ENCODE data around the gene PTPRCAP.
A peak's percentile ranks its signal among the peaks of the same experiment; 100 is the strongest.
"Not testable (repeated sequence)": the region's sequence is repeated elsewhere in the genome, so short reads cannot be mapped to it uniquely, and the experiment has no call there.

Gene PTPRCAP

GRCh38 chr11:67437082-67437808, at the start of gene PTPRCAP:
Gene PTPRCAP (minus strand): TSS chr11:67437682. CDS start chr11:67437619, 63 bp downstream.
- TF ChIP-seq, protein P1, sequence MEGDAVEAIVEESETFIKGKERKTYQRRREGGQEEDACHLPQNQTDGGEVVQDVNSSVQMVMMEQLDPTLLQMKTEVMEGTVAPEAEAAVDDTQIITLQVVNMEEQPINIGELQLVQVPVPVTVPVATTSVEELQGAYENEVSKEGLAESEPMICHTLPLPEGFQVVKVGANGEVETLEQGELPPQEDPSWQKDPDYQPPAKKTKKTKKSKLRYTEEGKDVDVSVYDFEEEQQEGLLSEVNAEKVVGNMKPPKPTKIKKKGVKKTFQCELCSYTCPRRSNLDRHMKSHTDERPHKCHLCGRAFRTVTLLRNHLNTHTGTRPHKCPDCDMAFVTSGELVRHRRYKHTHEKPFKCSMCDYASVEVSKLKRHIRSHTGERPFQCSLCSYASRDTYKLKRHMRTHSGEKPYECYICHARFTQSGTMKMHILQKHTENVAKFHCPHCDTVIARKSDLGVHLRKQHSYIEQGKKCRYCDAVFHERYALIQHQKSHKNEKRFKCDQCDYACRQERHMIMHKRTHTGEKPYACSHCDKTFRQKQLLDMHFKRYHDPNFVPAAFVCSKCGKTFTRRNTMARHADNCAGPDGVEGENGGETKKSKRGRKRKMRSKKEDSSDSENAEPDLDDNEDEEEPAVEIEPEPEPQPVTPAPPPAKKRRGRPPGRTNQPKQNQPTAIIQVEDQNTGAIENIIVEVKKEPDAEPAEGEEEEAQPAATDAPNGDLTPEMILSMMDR (IDR thresholded peaks at IDR 0.05; ENCODE audit: borderline replicate concordance, insufficient read depth, low read depth, low read length): no peak
- peak within 1 kb of the TSS; percentile 95 for H3K4me3 ChIP-seq (ENCODE audit: low read depth, low read length)

DNA sequence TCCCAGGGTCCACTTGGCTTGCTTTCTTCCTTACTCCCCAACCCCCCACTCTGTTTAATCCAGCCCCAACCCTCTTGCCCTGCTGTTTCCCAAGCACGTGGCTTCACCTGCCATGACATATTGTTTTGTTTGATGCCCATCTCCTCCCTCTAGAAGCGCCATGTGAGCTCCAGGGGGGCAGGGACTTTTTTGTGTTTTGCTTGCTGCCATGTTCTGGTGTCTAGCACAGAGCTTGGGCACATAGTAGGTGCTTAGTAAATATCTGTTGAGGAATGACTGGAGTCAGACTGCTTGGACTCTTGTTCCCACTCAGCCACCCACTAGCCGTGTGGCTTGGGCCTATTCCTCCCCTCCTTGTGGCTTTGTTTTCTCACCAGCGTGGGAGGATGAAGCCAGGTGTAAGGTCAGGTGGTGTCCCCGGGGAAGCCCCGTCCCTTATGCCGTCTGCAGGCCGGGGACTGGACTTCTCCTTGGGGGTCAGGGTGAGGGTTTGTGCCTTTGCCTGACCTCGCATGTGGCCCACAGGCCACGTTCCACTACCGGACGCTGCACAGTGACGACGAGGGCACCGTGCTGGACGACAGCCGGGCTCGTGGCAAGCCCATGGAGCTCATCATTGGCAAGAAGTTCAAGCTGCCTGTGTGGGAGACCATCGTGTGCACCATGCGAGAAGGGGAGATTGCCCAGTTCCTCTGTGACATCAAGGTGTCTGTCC, 49.2 kb upstream of the PTPRCAP start:
- peak overlapping the region; percentile 19 for H3K4me3 ChIP-seq (ENCODE audit: low read depth, low read length)
- TF ChIP-seq, protein P1 (IDR thresholded peaks at IDR 0.05; ENCODE audit: borderline replicate concordance, insufficient read depth, low read depth, low read length): no peak

GRCh38 chr11:67485873-67486361, 48.4 kb upstream of the PTPRCAP start:
- H3K4me3 ChIP-seq (ENCODE audit: low read depth, low read length): not testable (repeated sequence)

GRCh38 chr11:67484847-67485311, 47.4 kb upstream of the PTPRCAP start:
- H3K4me3 ChIP-seq (ENCODE audit: low read depth, low read length): peak overlapping the region; percentile 81
- TF ChIP-seq, protein P1 (IDR thresholded peaks at IDR 0.05; ENCODE audit: borderline replicate concordance, insufficient read depth, low read depth, low read length): no peak

DNA sequence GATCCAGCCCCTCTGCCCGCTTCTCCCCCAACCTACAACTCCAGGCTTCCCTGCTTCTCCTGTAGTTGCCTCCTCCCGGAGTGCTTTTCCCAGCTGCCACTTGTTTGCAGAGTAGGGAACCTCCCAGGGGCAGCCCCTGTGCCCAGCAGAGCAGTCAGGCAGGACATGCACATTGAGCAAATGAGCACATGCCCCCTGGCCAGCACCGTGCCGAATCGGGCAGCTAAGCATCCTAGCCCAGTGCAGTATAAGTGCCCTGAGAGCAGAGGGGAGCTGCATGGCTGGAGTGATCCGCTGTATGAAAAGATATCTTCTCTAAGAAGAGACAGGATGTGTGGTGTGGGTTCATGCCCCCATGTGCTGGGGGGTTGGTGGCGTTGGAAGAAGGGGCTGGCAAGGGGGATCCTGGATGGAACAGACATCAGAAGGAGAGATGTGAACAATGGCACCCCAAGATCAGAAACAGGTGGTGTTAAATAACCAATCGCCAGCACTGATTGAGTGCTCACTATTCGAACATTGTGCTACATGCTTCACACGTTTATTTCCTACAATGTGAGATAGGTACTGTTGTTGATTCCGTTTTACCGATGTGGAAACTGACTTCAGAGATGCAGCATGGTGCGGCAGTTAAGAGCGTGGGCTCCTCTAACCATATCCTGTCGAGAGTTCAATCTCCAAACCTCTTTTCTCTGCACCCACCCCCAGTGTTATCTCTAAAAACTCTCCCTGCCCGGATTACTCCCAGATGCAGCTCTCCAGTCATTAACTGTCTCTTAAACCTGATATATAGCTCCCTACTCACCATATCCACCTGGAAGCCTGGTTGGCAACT, 46.6 kb upstream of the PTPRCAP start:
- TF ChIP-seq, protein P1 (IDR thresholded peaks at IDR 0.05; ENCODE audit: borderline replicate concordance, insufficient read depth, low read depth, low read length): no peak
- H3K4me3 ChIP-seq (ENCODE audit: low read depth, low read length): peak overlapping the region; percentile 81

GRCh38 chr11:67482827-67483798, 45.6 kb upstream of the PTPRCAP start, which contains the start of gene AIP:
Gene AIP (plus strand): TSS chr11:67483026. CDS start chr11:67483159, 133 bp downstream.
- H3K4me3 ChIP-seq (ENCODE audit: low read depth, low read length): peak within 1 kb of the TSS; percentile 81
- TF ChIP-seq, protein P1 (IDR thresholded peaks at IDR 0.05; ENCODE audit: borderline replicate concordance, insufficient read depth, low read depth, low read length): no peak
